Endothelial cell of umbilical vein (primary cell): ENCODE measurements around the gene NRXN3. TPM values are rescaled to one million over a fixed set of nuclear protein-coding genes. Genes with fewer than 3 reads are reported as not detected.

ENCODE experiments used
- BruUV-seq: library from RNA; stranded (reverse); fragments of 400-500 nt; replicated peaks from 2 replicates; lab custom pipeline; 2021; lab: Mats Ljungman, UMichigan
- CTCF ChIA-PET: fragments of 300-600, 350-600 bp; sonication (Branson Sonifier 250); formaldehyde crosslinking; loops from one replicate; lab custom pipeline; 2021; ENCODE audit warnings: antibody characterized with exemption, inconsistent platforms; lab: Charles Lee
- POLR2A ChIA-PET: fragments of 300-600, 350-600 bp; sonication (Branson Sonifier 250); formaldehyde crosslinking; loops from one replicate; lab custom pipeline; 2021; ENCODE audit warnings: antibody characterized with exemption, inconsistent platforms; lab: Charles Lee
- DNase-seq: peaks from one replicate; pipeline ENCODE4 v3.0.0-alpha.2; 2011; ENCODE audit warnings: low read depth, low spot score
- FAIRE-seq: peaks from 2 replicates; lab custom pipeline; 2011; peaks lifted over from hg19 to GRCh38; lab: Jason Lieb, UNC
- H2AFZ ChIP-seq: 2 replicates; pipeline ENCODE4 v1.6.0; 2012; ENCODE audit warnings: low read depth, low read length, control low read depth, inconsistent platforms
- H3K27ac ChIP-seq: 2 replicates; pipeline ENCODE4 v1.5.1; 2011; ENCODE audit warnings: low read depth, mild to moderate bottlenecking, control low read depth, low read length, moderate library complexity; ENCODE audit not compliant: insufficient read depth
- H3K27me3 ChIP-seq, 2 experiments: 2 replicates each; pipeline versions ENCODE4 v1.6.0 to v1.6.1; 2011; ENCODE audit warnings: low read length in 2 of 2, mixed read lengths in 1 of 2; ENCODE audit not compliant: control insufficient read depth in 2 of 2, insufficient read depth in 2 of 2
- H3K36me3 ChIP-seq, 2 experiments: 2 replicates in 1 of 2; 3 replicates in 1 of 2; pipeline ENCODE4 v1.5.1; 2011; ENCODE audit warnings: low read length in 2 of 2, mild to moderate bottlenecking in 1 of 2, moderate library complexity in 1 of 2; ENCODE audit not compliant: control insufficient read depth in 2 of 2, insufficient read depth in 2 of 2; ENCODE audit errors: extremely low read depth in 1 of 2
- H3K4me1 ChIP-seq: 3 replicates; pipeline ENCODE4 v1.5.1; 2011; ENCODE audit warnings: mild to moderate bottlenecking, low read length; ENCODE audit not compliant: control insufficient read depth, insufficient read depth; ENCODE audit errors: extremely low read depth
- H3K4me2 ChIP-seq: 2 replicates; pipeline ENCODE4 v1.6.1; 2011; ENCODE audit warnings: low read length, control low read depth, mixed read lengths; ENCODE audit not compliant: insufficient read depth
- H3K4me3 ChIP-seq, 3 experiments: fragments of 200-600 bp in 1 of 3; sonication (generic), shearing (Covaris generic) in 1 of 3; replicated peaks in 1 of 3; 2 replicates each; pipeline ENCODE4 v1.5.1; 2011 to 2016; ENCODE audit warnings: control low read depth in 3 of 3, low read length in 3 of 3, mild to moderate bottlenecking in 2 of 3, inconsistent platforms in 1 of 3, low read depth in 1 of 3, moderate library complexity in 1 of 3; ENCODE audit not compliant: insufficient read depth in 1 of 3
- H3K79me2 ChIP-seq: 2 replicates; pipeline ENCODE4 v1.6.0; 2012; ENCODE audit warnings: low read length, inconsistent platforms; ENCODE audit not compliant: control insufficient read depth, insufficient read depth
- H3K9ac ChIP-seq: replicated peaks from 2 replicates; pipeline ENCODE3; 2011; ENCODE audit warnings: low read length, control low read depth; ENCODE audit not compliant: insufficient read depth; ENCODE audit errors: extremely low read depth
- H3K9me1 ChIP-seq: replicated peaks from 3 replicates; pipeline ENCODE4 v1.6.0; 2011; ENCODE audit warnings: mild to moderate bottlenecking, low read length; ENCODE audit not compliant: control insufficient read depth, insufficient read depth; ENCODE audit errors: extremely low read depth
- H3K9me3 ChIP-seq: replicated peaks from 2 replicates; pipeline ENCODE4 v1.5.1; 2012; ENCODE audit warnings: low read length, inconsistent platforms; ENCODE audit not compliant: control insufficient read depth, insufficient read depth
- H4K20me1 ChIP-seq: replicated peaks from 2 replicates; pipeline ENCODE3; 2011; ENCODE audit warnings: mild to moderate bottlenecking, low read length; ENCODE audit not compliant: control insufficient read depth, insufficient read depth; ENCODE audit errors: extremely low read depth
- EZH2 ChIP-seq: IDR thresholded peaks from 2 replicates; pipeline ENCODE4 v1.6.1; 2012; ENCODE audit warnings: borderline replicate concordance, low read depth, mild to moderate bottlenecking, moderate library complexity, low read length, inconsistent platforms; ENCODE audit not compliant: severe bottlenecking
- FOS ChIP-seq: IDR thresholded peaks from 2 replicates; pipeline ENCODE4 v1.6.1; 2011; ENCODE audit warnings: mild to moderate bottlenecking, low read length, moderate library complexity, borderline replicate concordance; ENCODE audit not compliant: insufficient read depth
- GATA2 ChIP-seq: IDR thresholded peaks from 2 replicates; pipeline ENCODE4 v1.7.0; 2011; ENCODE audit warnings: low read depth, mild to moderate bottlenecking, moderate library complexity, mixed read lengths, low read length; ENCODE audit not compliant: insufficient read length, insufficient read depth
- JUN ChIP-seq: IDR thresholded peaks from 2 replicates; pipeline ENCODE4 v1.6.1; 2011; ENCODE audit warnings: borderline replicate concordance, low read depth; ENCODE audit not compliant: insufficient read length, insufficient read depth
- MYC ChIP-seq: IDR thresholded peaks from one replicate; pipeline ENCODE4 v1.6.1; 2011; ENCODE audit warnings: mild to moderate bottlenecking, low read depth, low read length
- POLR2A ChIP-seq: IDR thresholded peaks from 2 replicates; pipeline ENCODE4 v1.6.1; 2012; ENCODE audit warnings: low read depth, mild to moderate bottlenecking, control low read depth, low read length
- POLR2AphosphoS5 ChIP-seq: IDR thresholded peaks from 2 replicates; pipeline ENCODE4 v1.6.1; 2012; ENCODE audit warnings: low read depth, mild to moderate bottlenecking, control low read depth, low read length, moderate library complexity; ENCODE audit not compliant: insufficient read depth
- dilution Hi-C: fragments of 300-500 bp; cut with MboI; formaldehyde crosslinking; loops from one replicate; pipeline ENCODE4 v1.15.0; 2019; ENCODE audit warnings: low sequenced_read_pairs; ENCODE audit not compliant: extremely low pct_ligation_motif_present
- intact Hi-C: fragments of 100-400 bp; cut with micrococcal nuclease; formaldehyde crosslinking; loops from one replicate; pipeline ENCODE4 v1.10.0; 2022
- polyA plus RNA-seq, 4 experiments: library from polyadenylated mRNA; depleted of rRNA in 3 of 4; stranded (reverse) in 3 of 4; unstranded in 1 of 4; fragments of >200 nt; gene quantifications; 2 replicates each; pipeline versions ENCODE4 v1.2.1 to v1.2.3, GENCODE V29; 2011 to 2012; ENCODE audit warnings: missing spikeins in 1 of 4
- total RNA-seq: library from RNA; stranded (reverse); gene quantifications from 2 replicates; pipeline ENCODE4 v1.2.3, GENCODE V29; 2021
- TF ChIP-seq, protein P1 (sequence below), 2 donors: IDR thresholded peaks; 1 replicate in 1 of 2; 2 replicates in 1 of 2; pipeline ENCODE4 v1.5.1; 2011; ENCODE audit warnings: low read length in 2 of 2, mild to moderate bottlenecking in 2 of 2, moderate library complexity in 2 of 2, control low read depth in 1 of 2, inconsistent platforms in 1 of 2, low read depth in 1 of 2; ENCODE audit not compliant: insufficient read depth in 1 of 2; ENCODE audit errors: extremely low read depth in 1 of 2
- TF ChIP-seq, protein P2 (sequence below): IDR thresholded peaks from 2 replicates; pipeline ENCODE4 v1.6.1; 2011; ENCODE audit not compliant: insufficient read depth, insufficient read length

Gene NRXN3
- total and polyA plus RNA-seq, 2 donors (not counting 3 experiments of a cell fraction or from before 2014, with no cell fraction given) = 0.72 to 4.2 TPM

DNA sequence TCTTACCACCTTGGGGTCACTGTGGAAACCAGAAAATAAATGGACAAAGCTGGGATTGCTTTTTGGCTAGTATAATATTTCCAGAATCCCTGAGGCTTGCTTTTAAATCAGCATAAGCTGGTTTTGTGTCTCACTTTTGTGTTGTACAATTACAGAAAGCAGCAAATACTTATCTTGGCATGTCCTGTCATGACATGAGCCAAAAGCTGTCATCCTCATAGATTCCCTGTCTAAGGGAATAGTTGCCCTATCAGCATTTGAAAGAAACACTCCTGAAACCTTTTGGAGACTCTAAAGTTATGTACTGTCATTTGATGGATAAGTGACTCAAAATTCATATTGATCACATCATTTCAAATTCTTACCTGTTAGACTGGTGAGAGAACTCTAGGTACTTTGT, 987.2 kb downstream of the NRXN3 start:
- Histone ChIP-seq H2AFZ (no peak overlapping the region), H3K27me3 (no peaks in the 10 kb centered on the region), H3K4me1 (no peaks in the 10 kb centered on the region), H4K20me1 (no peaks in the 10 kb centered on the region), H3K79me2 (no peaks in the 10 kb centered on the region), H3K9ac (no peak overlapping the region), H3K9me3 (no peaks in the 10 kb centered on the region), H3K27ac (no peak overlapping the region), H3K4me2 (no peak overlapping the region), H3K4me3 (no peak overlapping the region), H3K9me1 (no peaks in the 10 kb centered on the region), H3K36me3 (no peaks in the 10 kb centered on the region)
- intact Hi-C loops (no loop called here), dilution Hi-C loops (no loop called here)
- POLR2A ChIA-PET = no interaction called here
- FAIRE-seq (no peak), DNase-seq (no peak)
- CTCF ChIA-PET = no interaction called here
- TF ChIP-seq FOS (no peak), POLR2A (no peak), EZH2 (no peak), MYC (no peak), JUN (no peak), GATA2 (no peak), POLR2AphosphoS5 (no peak)
- TF ChIP-seq, protein P1, sequence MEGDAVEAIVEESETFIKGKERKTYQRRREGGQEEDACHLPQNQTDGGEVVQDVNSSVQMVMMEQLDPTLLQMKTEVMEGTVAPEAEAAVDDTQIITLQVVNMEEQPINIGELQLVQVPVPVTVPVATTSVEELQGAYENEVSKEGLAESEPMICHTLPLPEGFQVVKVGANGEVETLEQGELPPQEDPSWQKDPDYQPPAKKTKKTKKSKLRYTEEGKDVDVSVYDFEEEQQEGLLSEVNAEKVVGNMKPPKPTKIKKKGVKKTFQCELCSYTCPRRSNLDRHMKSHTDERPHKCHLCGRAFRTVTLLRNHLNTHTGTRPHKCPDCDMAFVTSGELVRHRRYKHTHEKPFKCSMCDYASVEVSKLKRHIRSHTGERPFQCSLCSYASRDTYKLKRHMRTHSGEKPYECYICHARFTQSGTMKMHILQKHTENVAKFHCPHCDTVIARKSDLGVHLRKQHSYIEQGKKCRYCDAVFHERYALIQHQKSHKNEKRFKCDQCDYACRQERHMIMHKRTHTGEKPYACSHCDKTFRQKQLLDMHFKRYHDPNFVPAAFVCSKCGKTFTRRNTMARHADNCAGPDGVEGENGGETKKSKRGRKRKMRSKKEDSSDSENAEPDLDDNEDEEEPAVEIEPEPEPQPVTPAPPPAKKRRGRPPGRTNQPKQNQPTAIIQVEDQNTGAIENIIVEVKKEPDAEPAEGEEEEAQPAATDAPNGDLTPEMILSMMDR (IDR thresholded peaks at IDR 0.05; ENCODE audit: extremely low read depth in 1 of 2, insufficient read depth in 1 of 2, low read depth in 1 of 2, low read length in 2 of 2) = no peak
- TF ChIP-seq, protein P2, sequence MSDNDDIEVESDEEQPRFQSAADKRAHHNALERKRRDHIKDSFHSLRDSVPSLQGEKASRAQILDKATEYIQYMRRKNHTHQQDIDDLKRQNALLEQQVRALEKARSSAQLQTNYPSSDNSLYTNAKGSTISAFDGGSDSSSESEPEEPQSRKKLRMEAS = no peak
- no TSS peak for BruUV-seq
